A673 (cell line): Measurements from ENCODE around the gene CREBRF. TPM values are rescaled to one million over a fixed set of nuclear protein-coding genes. Genes with fewer than 3 reads are reported as not detected.
"Not testable (repeated sequence)": the region's sequence is repeated elsewhere in the genome, so short reads cannot be mapped to it uniquely, and the experiment has no call there.

Experiments used
- BruUV-seq: library from RNA; stranded (reverse); fragments of 400-500 nt; replicated peaks from 2 replicates; lab custom pipeline; 2021; lab: Mats Ljungman, UMichigan
- CTCF ChIA-PET: fragments of 300-600 bp; sonication (Branson Sonifier 250); formaldehyde crosslinking; loops from one replicate; lab custom pipeline; 2022; ENCODE audit warnings: antibody characterized with exemption; lab: Charles Lee
- POLR2A ChIA-PET: fragments of 300-600 bp; sonication (Branson Sonifier 250); formaldehyde crosslinking; loops from one replicate; lab custom pipeline; 2022; ENCODE audit warnings: antibody characterized with exemption; ENCODE audit not compliant: low non-redundant PET; lab: Charles Lee
- DNase-seq: peaks from one replicate; pipeline ENCODE4 v3.0.0-alpha.2; 2015; ENCODE audit warnings: low spot score
- H3K27ac ChIP-seq: fragments of 200-600 bp; sonication (generic); 2 replicates; pipeline ENCODE4 v1.5.1; 2016; ENCODE audit warnings: mixed run types, low read depth, mild to moderate bottlenecking, mixed read lengths, antibody characterized with exemption, low read length; ENCODE audit not compliant: poor library complexity, severe bottlenecking
- H3K27me3 ChIP-seq: fragments of 200-600 bp; sonication (generic); replicated peaks from 2 replicates; pipeline ENCODE4 v1.6.1; 2017; ENCODE audit warnings: mixed run types, low read depth, mild to moderate bottlenecking, mixed read lengths, antibody characterized with exemption, low read length; ENCODE audit not compliant: insufficient read depth, poor library complexity
- H3K36me3 ChIP-seq: fragments of 200-600 bp; sonication (generic); 2 replicates; pipeline ENCODE4 v1.6.1; 2016; ENCODE audit warnings: mixed run types, mild to moderate bottlenecking, mixed read lengths, antibody characterized with exemption, low read length; ENCODE audit not compliant: insufficient read depth, poor library complexity, severe bottlenecking
- H3K4me1 ChIP-seq: fragments of 200-600 bp; sonication (generic); 2 replicates; pipeline ENCODE4 v1.6.1; 2017; ENCODE audit warnings: mixed run types, mild to moderate bottlenecking, mixed read lengths, antibody characterized with exemption, low read length; ENCODE audit not compliant: insufficient read depth, poor library complexity, severe bottlenecking
- H3K4me3 ChIP-seq: fragments of 200-600 bp; sonication (generic); 2 replicates; pipeline ENCODE4 v1.5.1; 2016; ENCODE audit warnings: low read depth, mixed run types, mild to moderate bottlenecking, mixed read lengths, low read length; ENCODE audit not compliant: poor library complexity, severe bottlenecking
- H3K9me3 ChIP-seq: fragments of 200-600 bp; sonication (generic); 2 replicates; pipeline ENCODE4 v1.6.1; 2016; ENCODE audit warnings: mixed run types, low read depth, mild to moderate bottlenecking, mixed read lengths, antibody characterized with exemption, low read length; ENCODE audit not compliant: poor library complexity, severe bottlenecking
- CTCF ChIP-seq: fragments of 300-800, 200-600 bp; sonication (generic); conservative IDR thresholded peaks from 2 replicates; pipeline ENCODE4 v1.5.1; 2017; ENCODE audit warnings: low read depth, mild to moderate bottlenecking, antibody characterized with exemption, low read length, moderate library complexity, mixed read lengths
- EZH2 ChIP-seq: fragments of 200-600 bp; sonication (generic); IDR thresholded peaks from 2 replicates; pipeline ENCODE4 v1.6.1; 2017; ENCODE audit warnings: borderline replicate concordance, low read depth, mild to moderate bottlenecking, mixed read lengths, antibody characterized with exemption, low read length; ENCODE audit not compliant: poor library complexity, severe bottlenecking
- intact Hi-C: fragments of 100-400 bp; cut with micrococcal nuclease; formaldehyde crosslinking; loops from one replicate; pipeline ENCODE4 v1.10.0; 2022; ENCODE audit not compliant: unreplicated experiment
- total RNA-seq: library from RNA; stranded (reverse); gene quantifications from 2 replicates; pipeline ENCODE4 v1.2.3, GENCODE V29; 2021

Gene CREBRF
- total RNA-seq, 1 experiment from 2014 or later: 1.5 TPM

- Histone ChIP-seq H3K4me1 (no peaks in the 10 kb centered on the region), H3K36me3 (no peaks in the 10 kb centered on the region), H3K27ac (no peak overlapping the region), H3K9me3 (no peaks in the 10 kb centered on the region), H3K4me3 (no peak overlapping the region), H3K27me3 (no peaks in the 10 kb centered on the region)
- no peak for TF ChIP-seq EZH2
- TF ChIP-seq CTCF: no peak
- intact Hi-C loops: no loop called here
- ChIA-PET POLR2A (no interaction called here), CTCF (no interaction called here)
- BruUV-seq: no TSS peak
- no peak for DNase-seq
Observed at GRCh38 chr5:173041881-173042762, 14.0 kb upstream of the CREBRF start.

- ChIA-PET CTCF (no interaction called here), POLR2A (no interaction called here)
- intact Hi-C loops: no loop called here
- Histone ChIP-seq H3K4me1 (no peaks in the 10 kb centered on the region), H3K36me3 (no peaks in the 10 kb centered on the region), H3K27ac (no peak overlapping the region), H3K4me3 (no peak overlapping the region), H3K27me3 (no peaks in the 10 kb centered on the region), H3K9me3 (no peaks in the 10 kb centered on the region)
- TF ChIP-seq CTCF: no peak
- TF ChIP-seq EZH2: no peak
- DNase-seq: no peak
- BruUV-seq: no TSS peak
Observed at GRCh38 chr5:173042763-173043107, 13.4 kb upstream of the CREBRF start.

- H3K27me3 ChIP-seq: no peaks in the 10 kb centered on the region
- H3K4me3 ChIP-seq: no peak overlapping the region
- TF ChIP-seq CTCF (no peak), EZH2 (no peak)
- BruUV-seq: no TSS peak
- H3K9me3 ChIP-seq: no peaks in the 10 kb centered on the region
- intact Hi-C loops: no loop called here
- DNase-seq: no peak
- ChIA-PET POLR2A (no interaction called here), CTCF (no interaction called here)
- H3K36me3 ChIP-seq: no peaks in the 10 kb centered on the region
- H3K4me1 ChIP-seq: no peaks in the 10 kb centered on the region
- H3K27ac ChIP-seq: no peak overlapping the region
Observed at GRCh38 chr5:173045474-173045873, 10.7 kb upstream of the CREBRF start.

GRCh38 chr5:173047096-173047837, 8.9 kb upstream of the CREBRF start:
- H3K9me3 ChIP-seq, H3K27me3 ChIP-seq, BruUV-seq, POLR2A ChIA-PET, DNase-seq, H3K4me3 ChIP-seq, intact Hi-C loops, H3K27ac ChIP-seq, H3K4me1 ChIP-seq, CTCF ChIA-PET, H3K36me3 ChIP-seq: not testable (repeated sequence)
